NB4 (cell line): ENCODE data around the gene TRPC6.

Experiments
- CTCF ChIP-seq: IDR thresholded peaks from one replicate; pipeline ENCODE4 v1.5.1; 2012; ENCODE audit warnings: low read depth, low read length
- MYC ChIP-seq: IDR thresholded peaks from 2 replicates; pipeline ENCODE4 v1.6.1; 2011; ENCODE audit warnings: low read depth, low read length

GRCh38 chr11:101576456-101576855 is 7.4 kb downstream of the TRPC6 start:
- TF ChIP-seq CTCF = no peak
- TF ChIP-seq MYC = no peak
